ENCODE data around the gene GCC2.

Gene GCC2

GRCh38 chr2:108547606-108548005 lies 98.6 kb downstream of the GCC2 start:
- H3K4me3 ChIP-seq (ENCODE audit: insufficient read depth, low read length, poor library complexity, severe bottlenecking), result no peak overlapping the region
- no peaks in the 10 kb centered on the region for H3K36me3 ChIP-seq (ENCODE audit: low read length)
- no peaks in the 10 kb centered on the region for H4K20me1 ChIP-seq (ENCODE audit: low read depth, low read length)
- peaks cover 12% of the 10 kb centered on the region for H3K79me2 ChIP-seq (ENCODE audit: insufficient read depth, low read length)
- no peaks in the 10 kb centered on the region for H3K27me3 ChIP-seq (ENCODE audit: low read length)
- H3F3A ChIP-seq (ENCODE audit: insufficient read depth), result peaks cover 14% of the 10 kb centered on the region; the same call in 1 of the 2 replicates
- H2AFZ ChIP-seq (ENCODE audit: low read depth, low read length, severe bottlenecking), result no peak overlapping the region
- TF ChIP-seq EZH2phosphoT487 (conservative IDR thresholded peaks at IDR 0.05; ENCODE audit: low read length) (no peak), CTCF (IDR thresholded peaks at IDR 0.05; ENCODE audit: insufficient read depth, low read length, poor library complexity, severe bottlenecking) (no peak)
- no peaks in the 10 kb centered on the region for H3K9me2 ChIP-seq (replicated peaks; ENCODE audit: insufficient read depth, low read length)
- H3K9me3 ChIP-seq (ENCODE audit: insufficient read depth, low read length), result no peaks in the 10 kb centered on the region
- H3K27ac ChIP-seq (ENCODE audit: low read depth, low read length), result no peak overlapping the region
- H3K9ac ChIP-seq (ENCODE audit: low read length), result no peak overlapping the region
- H3K4me2 ChIP-seq (ENCODE audit: low read depth, low read length, poor library complexity, severe bottlenecking), result no peak overlapping the region

GRCh38 chr2:108548208-108549003 lies 99.4 kb downstream of the GCC2 start:
- H3K79me2 ChIP-seq (ENCODE audit: insufficient read depth, low read length), result peaks cover 12% of the 10 kb centered on the region

GRCh38 chr2:108552566-108552965 lies 103.6 kb downstream of the GCC2 start:
- no peak overlapping the region for H3K9ac ChIP-seq (ENCODE audit: low read length)
- no peak overlapping the region for H3K27ac ChIP-seq (ENCODE audit: low read depth, low read length)
- H3K9me3 ChIP-seq (ENCODE audit: insufficient read depth, low read length), result no peaks in the 10 kb centered on the region
- H3K4me2 ChIP-seq (ENCODE audit: low read depth, low read length, poor library complexity, severe bottlenecking), result no peak overlapping the region
- peaks cover 14% of the 10 kb centered on the region; the same call in 1 of the 2 replicates for H3F3A ChIP-seq (ENCODE audit: insufficient read depth)
- H3K79me2 ChIP-seq (ENCODE audit: insufficient read depth, low read length), result peaks cover 24% of the 10 kb centered on the region; the same call in 1 of the 2 replicates
- H3K27me3 ChIP-seq (ENCODE audit: low read length), result no peaks in the 10 kb centered on the region
- H3K9me2 ChIP-seq (replicated peaks; ENCODE audit: insufficient read depth, low read length), result no peaks in the 10 kb centered on the region
- no peak overlapping the region for H2AFZ ChIP-seq (ENCODE audit: low read depth, low read length, severe bottlenecking)
- H3K4me3 ChIP-seq (ENCODE audit: insufficient read depth, low read length, poor library complexity, severe bottlenecking), result no peak overlapping the region
- no peaks in the 10 kb centered on the region for H4K20me1 ChIP-seq (ENCODE audit: low read depth, low read length)
- H3K36me3 ChIP-seq (ENCODE audit: low read length), result no peaks in the 10 kb centered on the region
- TF ChIP-seq EZH2phosphoT487 (conservative IDR thresholded peaks at IDR 0.05; ENCODE audit: low read length) (no peak), CTCF (IDR thresholded peaks at IDR 0.05; ENCODE audit: insufficient read depth, low read length, poor library complexity, severe bottlenecking) (no peak)

More at GRCh38 chr2:108548208-108549003, 99.4 kb downstream of the GCC2 start:
- Histone ChIP-seq H3K27ac (ENCODE audit: low read depth, low read length) (no peak overlapping the region), H3K27me3 (ENCODE audit: low read length) (no peaks in the 10 kb centered on the region), H2AFZ (ENCODE audit: low read depth, low read length, severe bottlenecking) (no peak overlapping the region), H3K4me2 (ENCODE audit: low read depth, low read length, poor library complexity, severe bottlenecking) (no peak overlapping the region), H4K20me1 (ENCODE audit: low read depth, low read length) (no peaks in the 10 kb centered on the region), H3K9me2 (replicated peaks; ENCODE audit: insufficient read depth, low read length) (no peaks in the 10 kb centered on the region), H3K36me3 (ENCODE audit: low read length) (no peaks in the 10 kb centered on the region), H3K4me3 (ENCODE audit: insufficient read depth, low read length, poor library complexity, severe bottlenecking) (no peak overlapping the region), H3K9me3 (ENCODE audit: insufficient read depth, low read length) (no peaks in the 10 kb centered on the region), H3F3A (ENCODE audit: insufficient read depth) (peaks cover 14% of the 10 kb centered on the region; the same call in 1 of the 2 replicates), H3K9ac (ENCODE audit: low read length) (no peak overlapping the region)
- no peak for TF ChIP-seq CTCF (IDR thresholded peaks at IDR 0.05; ENCODE audit: insufficient read depth, low read length, poor library complexity, severe bottlenecking)
- no peak for TF ChIP-seq EZH2phosphoT487 (conservative IDR thresholded peaks at IDR 0.05; ENCODE audit: low read length)

Measured in SU-DHL-6 (cell line).